HepG2 (cell line): ENCODE data around the gene ADSS1. TPM values are rescaled to one million over a fixed set of nuclear protein-coding genes. Genes with fewer than 3 reads are reported as not detected.
A peak's percentile ranks its signal among the peaks of the same experiment; 100 is the strongest.

Source experiments
- ATAC-seq: fragments of 200-7000 bp; cut with Tn5 transposase; 3 replicates; pipeline ENCODE4 v1.9.1; 2020; ENCODE audit warnings: mild to moderate bottlenecking, moderate library complexity
- BruUV-seq: library from RNA; stranded (reverse); fragments of 400-500 nt; replicated peaks from 2 replicates; lab custom pipeline; 2021; lab: Mats Ljungman, UMichigan
- CTCF ChIA-PET: fragments of 300-600 bp; formaldehyde crosslinking; extraction: SDS; loops from one replicate; lab custom pipeline; 2021; ENCODE audit warnings: low total read pairs, inconsistent platforms, low intra/inter-chr PET ratio; lab: Yijun Ruan, JAX
- POLR2A ChIA-PET: fragments of 350-600 bp; sonication (Branson Sonifier 250); formaldehyde crosslinking; loops from one replicate; lab custom pipeline; 2020; ENCODE audit warnings: antibody characterized with exemption, inconsistent platforms; lab: Yijun Ruan, JAX
- DNase-seq: peaks from one replicate; pipeline ENCODE4 v3.0.0-alpha.2; 2015; ENCODE audit warnings: low spot score
- FAIRE-seq: peaks from 3 replicates; lab custom pipeline; 2011; peaks lifted over from hg19 to GRCh38; lab: Jason Lieb, UNC
- H2AFZ ChIP-seq: one replicate; pipeline ENCODE4 v1.6.1; 2011; ENCODE audit warnings: low read length, inconsistent platforms
- H3K27ac ChIP-seq: fragments of 300-600 bp; 3 replicates; pipeline ENCODE4 v1.8.0; 2011; ENCODE audit warnings: mixed run types, mild to moderate bottlenecking, mixed read lengths, low read length, inconsistent platforms; ENCODE audit not compliant: insufficient read depth; ENCODE audit errors: extremely low read length
- H3K27me3 ChIP-seq, 2 experiments: fragments of 200-600 bp in 1 of 2; 2 replicates in 1 of 2; 3 replicates in 1 of 2; pipeline versions ENCODE4 v1.6.0 to v1.8.0; 2011; ENCODE audit warnings: low read length in 2 of 2, mild to moderate bottlenecking in 2 of 2, moderate library complexity in 2 of 2, inconsistent platforms in 1 of 2; ENCODE audit not compliant: insufficient read depth in 2 of 2, control insufficient read depth in 1 of 2
- H3K36me3 ChIP-seq, 2 experiments: fragments of 200-600 bp in 1 of 2; replicated peaks in 1 of 2; 2 replicates in 1 of 2; 3 replicates in 1 of 2; pipeline versions ENCODE4 v1.5.1 to v1.8.0; 2011; ENCODE audit warnings: low read length in 2 of 2, inconsistent platforms in 1 of 2; ENCODE audit not compliant: insufficient read depth in 2 of 2, control insufficient read depth in 1 of 2
- H3K4me1 ChIP-seq: 2 replicates; pipeline ENCODE4 v1.5.1; 2012; ENCODE audit warnings: low read length, inconsistent platforms; ENCODE audit not compliant: insufficient read depth
- H3K4me2 ChIP-seq: 2 replicates; pipeline ENCODE4 v1.6.0; 2011; ENCODE audit warnings: low read depth, low read length, inconsistent platforms
- H3K4me3 ChIP-seq, 3 experiments: fragments of 200-600 bp in 1 of 3; sonication (generic), shearing (Covaris generic) in 1 of 3; replicated peaks in 1 of 3; 2 replicates each; pipeline ENCODE4 v1.5.1; 2011 to 2016; ENCODE audit warnings: low read length in 3 of 3, inconsistent platforms in 2 of 3, low read depth in 2 of 3, mild to moderate bottlenecking in 2 of 3, control low read depth in 1 of 3, mixed read lengths in 1 of 3; ENCODE audit not compliant: insufficient read depth in 1 of 3
- H3K79me2 ChIP-seq: one replicate; pipeline ENCODE4 v1.6.1; 2011; ENCODE audit warnings: low read length, inconsistent platforms; ENCODE audit not compliant: insufficient read depth
- H3K9ac ChIP-seq: 2 replicates; pipeline ENCODE4 v1.6.0; 2011; ENCODE audit warnings: mild to moderate bottlenecking, low read depth, low read length, inconsistent platforms; ENCODE audit not compliant: insufficient read depth
- H3K9me3 ChIP-seq: 2 replicates; pipeline ENCODE4 v1.5.1; 2012; ENCODE audit warnings: mild to moderate bottlenecking, low read length
- H4K20me1 ChIP-seq: 2 replicates; pipeline ENCODE4 v1.6.0; 2011; ENCODE audit warnings: inconsistent platforms, mild to moderate bottlenecking, low read length, moderate library complexity; ENCODE audit not compliant: insufficient read depth
- HDAC2 ChIP-seq: sonication (generic); formaldehyde crosslinking; IDR thresholded peaks from 2 replicates; pipeline ENCODE4 v1.4.0; 2020; ENCODE audit warnings: missing genetic modification reagents
- ZNF101 ChIP-seq: sonication (generic); formaldehyde crosslinking; IDR thresholded peaks from 2 replicates; pipeline ENCODE4 v1.4.0; 2020; ENCODE audit warnings: mild to moderate bottlenecking, low read depth, missing genetic modification reagents, borderline replicate concordance
- ZNF225 ChIP-seq: sonication (generic); formaldehyde crosslinking; IDR thresholded peaks from 2 replicates; pipeline ENCODE4 v1.4.0; 2020; ENCODE audit warnings: mild to moderate bottlenecking, missing genetic modification reagents
- ZNF264 ChIP-seq: sonication (generic); formaldehyde crosslinking; IDR thresholded peaks from 2 replicates; pipeline ENCODE4 v1.4.0; 2020; ENCODE audit warnings: missing genetic modification reagents
- ZNF615 ChIP-seq: sonication (generic); formaldehyde crosslinking; IDR thresholded peaks from 2 replicates; pipeline ENCODE4 v1.5.0; 2020; ENCODE audit warnings: mild to moderate bottlenecking, missing genetic modification reagents, borderline replicate concordance
- ZNF629 ChIP-seq: sonication (generic); formaldehyde crosslinking; conservative IDR thresholded peaks from 2 replicates; pipeline ENCODE4 v1.5.0; 2020; ENCODE audit warnings: missing genetic modification reagents
- WGBS: methylation state at CpG from one replicate; pipeline ENCODE4 v1.1.6; 2017; ENCODE audit warnings: low lambda C conversion rate; 5-methylcytosine and 5-hydroxymethylcytosine counted together
- in situ Hi-C: cut with HindIII; loops from 2 replicates; pipeline ENCODE4 v1.10.0; 2017; ENCODE audit warnings: low pct_unique_long_range_greater_than_20kb; ENCODE audit not compliant: extremely low pct_ligation_motif_present
- intact Hi-C: fragments of 100-400 bp; cut with micrococcal nuclease; formaldehyde crosslinking; loops from one replicate; pipeline ENCODE4 v1.10.0; 2022; ENCODE audit not compliant: unreplicated experiment
- polyA plus RNA-seq, 8 experiments: library from polyadenylated mRNA; depleted of rRNA in 3 of 8; stranded (reverse) in 7 of 8; unstranded in 1 of 8; fragments of >200 nt; fragmentation: Illumina TruSeq in 4 of 8; extraction: Trizol in 4 of 8; gene quantifications; 2 replicates each; pipeline versions ENCODE4 v1.2.1 to v1.2.3, GENCODE V29; 2011 to 2016; ENCODE audit warnings: low read depth in 4 of 8, missing spikeins in 1 of 8, mixed read lengths in 1 of 8; ENCODE audit not compliant: insufficient read depth in 1 of 8
- total RNA-seq, 5 experiments: library from RNA; depleted of rRNA; stranded (reverse); fragments of >200 nt; fragmentation: Illumina TruSeq; extraction: Trizol; gene quantifications; 2 replicates each; pipeline ENCODE4 v1.2.3, GENCODE V29; 2016; ENCODE audit warnings: low read depth in 1 of 5

ADSS1 gene
- total and polyA plus RNA-seq, 2 of the 13 experiments (the other 11 are each of a cell fraction or from before 2014, with no cell fraction given) = 1.0 to 36.7 TPM

DNA sequence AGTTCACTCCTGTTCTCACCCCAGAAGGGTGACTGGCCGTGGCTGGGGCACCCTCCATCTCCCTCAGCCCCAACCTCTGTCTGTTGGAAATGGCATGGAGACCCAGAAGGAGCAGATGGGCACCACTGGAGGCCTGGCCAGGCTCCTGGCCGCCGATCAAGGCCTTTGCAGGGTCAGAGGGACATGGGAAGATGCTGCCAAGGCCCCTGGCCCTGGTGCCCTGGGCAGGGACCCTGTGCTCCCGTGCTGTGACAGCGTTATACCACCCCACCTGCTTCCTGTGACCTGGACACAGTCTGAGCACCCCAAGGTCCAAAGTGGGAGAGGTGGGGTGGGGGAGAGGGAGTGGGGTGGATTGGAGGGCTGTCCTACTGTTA is 31.1 kb upstream of the ADSS1 start (continued):
- TF ChIP-seq HDAC2 (CRISPR knock-in tag) (no peak), ZNF264 (CRISPR knock-in tag) (no peak), ZNF615 (no peak), ZNF101 (no peak)

DNA sequence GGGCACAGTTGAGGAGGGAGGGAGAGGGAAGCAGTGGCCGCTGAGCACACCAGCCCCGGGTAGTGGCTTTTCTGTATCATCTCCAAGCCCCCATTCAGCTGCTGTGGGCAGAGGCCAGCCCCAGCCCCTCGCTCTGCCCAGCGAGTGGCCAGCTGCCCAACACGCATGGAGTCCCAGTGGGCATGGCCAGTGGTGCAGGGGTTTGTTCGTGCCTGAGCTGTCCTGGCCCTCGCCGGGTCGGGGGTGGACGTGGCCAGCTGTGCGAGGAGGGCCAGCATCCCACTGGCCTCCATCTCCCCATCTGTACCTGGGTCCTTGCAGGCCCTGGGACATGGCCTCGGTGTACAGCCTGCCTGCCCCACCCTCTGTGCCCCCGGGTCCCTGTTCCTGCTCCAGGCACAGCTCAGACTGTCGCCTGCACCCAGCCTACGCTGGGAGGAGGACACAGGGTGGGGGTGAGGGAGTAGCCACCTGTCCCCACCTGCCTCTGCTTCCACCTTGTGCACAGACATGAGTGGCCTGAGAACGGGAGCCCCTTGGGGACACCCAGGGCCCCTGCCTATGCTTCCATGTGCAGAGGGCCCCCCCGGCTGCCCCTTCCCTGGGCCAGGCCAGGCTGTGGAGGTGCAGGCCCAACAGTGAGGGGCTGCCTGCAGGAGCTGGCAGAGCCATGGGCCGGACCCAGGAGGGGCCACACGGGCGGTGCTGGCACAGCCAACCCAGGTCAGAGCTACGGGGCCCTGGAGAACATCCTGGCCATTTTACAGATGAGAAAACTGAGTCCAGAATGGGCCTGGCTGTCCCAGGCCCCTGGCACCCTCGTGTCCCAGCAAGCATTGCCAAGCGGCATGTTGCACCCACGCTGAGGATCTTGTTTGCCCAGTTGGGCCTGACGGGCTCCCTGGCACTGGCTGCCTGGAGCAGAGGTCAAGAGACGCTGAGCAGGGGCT is 30.3 kb upstream of the ADSS1 start:
- ATAC-seq = no peak
- intact Hi-C loops (no loop called here), in situ Hi-C loops (no loop called here)
- Histone ChIP-seq H3K4me1 (peaks cover 29% of the 10 kb centered on the region), H3K9ac (no peak overlapping the region), H3K27ac (no peak overlapping the region), H3K9me3 (no peaks in the 10 kb centered on the region), H3K79me2 (peaks cover 32% of the 10 kb centered on the region), H3K27me3 (no peaks in the 10 kb centered on the region), H3K4me3 (no peak overlapping the region), H3K36me3 (peaks cover 4 to 7% of the 10 kb centered on the region in 2 experiments; a peak in 2 of 5 replicates), H4K20me1 (peaks cover 25% of the 10 kb centered on the region; the same call in 1 of the 2 replicates), H2AFZ (no peak overlapping the region), H3K4me2 (no peak overlapping the region)
- WGBS = 95% methylated on average over 13 of the region's 26 CpGs
- TF ChIP-seq ZNF629 = peak; percentile 85
- TF ChIP-seq ZNF225 (CRISPR knock-in tag) = no peak
- ChIA-PET CTCF (no interaction called here), POLR2A (no interaction called here)
- no peak for FAIRE-seq
- no TSS peak for BruUV-seq
- DNase-seq = no peak
